Myocyte (in vitro differentiated cells): ENCODE results near the gene PLXNA2. TPM values are rescaled to one million over a fixed set of nuclear protein-coding genes. Genes with fewer than 3 reads are reported as not detected.
A peak's percentile ranks its signal among the peaks of the same experiment; 100 is the strongest.

Experiments used
- DNase-seq: peaks from one replicate; pipeline ENCODE4 v3.0.0-alpha.2; 2012; ENCODE audit warnings: low read depth
- total RNA-seq: library from RNA; depleted of rRNA; stranded (reverse); fragments of >200 nt; gene quantifications from 2 replicates; pipeline ENCODE4 v1.2.3, GENCODE V29; 2014

The PLXNA2 gene
- total RNA-seq, 1 donor from 2014 or later: 8.6 TPM

GRCh38 chr1:207984831-207985572, 259.2 kb downstream of the PLXNA2 start:
- DNase-seq: no peak

GRCh38 chr1:207983044-207983635, 261.0 kb downstream of the PLXNA2 start:
- DNase-seq: no peak

DNA sequence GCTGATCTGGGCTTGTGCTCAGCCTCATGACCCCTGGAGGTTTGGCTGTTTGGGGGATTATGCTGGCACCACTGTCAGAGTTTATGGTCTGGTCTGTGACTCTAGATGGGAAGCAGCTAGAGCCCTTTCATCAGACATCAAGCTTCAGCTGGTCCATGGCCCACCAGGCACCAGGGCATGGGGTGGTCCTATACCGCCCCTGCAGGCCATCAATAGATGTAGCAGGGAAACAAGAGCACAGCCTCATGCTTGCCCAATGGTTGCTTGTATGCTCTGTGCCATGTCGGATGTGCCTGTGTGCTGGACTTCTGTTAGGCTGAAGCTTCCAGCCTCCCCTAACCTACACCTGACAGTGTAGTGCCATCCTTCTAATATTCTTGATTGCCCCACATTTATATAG, 262.2 kb downstream of the PLXNA2 start:
- DNase-seq: peak; percentile 13

- no peak for DNase-seq
Measured at GRCh38 chr1:207978441-207978840, 265.7 kb downstream of the PLXNA2 start.

GRCh38 chr1:207977876-207978275, 266.3 kb downstream of the PLXNA2 start:
- no peak for DNase-seq

DNA sequence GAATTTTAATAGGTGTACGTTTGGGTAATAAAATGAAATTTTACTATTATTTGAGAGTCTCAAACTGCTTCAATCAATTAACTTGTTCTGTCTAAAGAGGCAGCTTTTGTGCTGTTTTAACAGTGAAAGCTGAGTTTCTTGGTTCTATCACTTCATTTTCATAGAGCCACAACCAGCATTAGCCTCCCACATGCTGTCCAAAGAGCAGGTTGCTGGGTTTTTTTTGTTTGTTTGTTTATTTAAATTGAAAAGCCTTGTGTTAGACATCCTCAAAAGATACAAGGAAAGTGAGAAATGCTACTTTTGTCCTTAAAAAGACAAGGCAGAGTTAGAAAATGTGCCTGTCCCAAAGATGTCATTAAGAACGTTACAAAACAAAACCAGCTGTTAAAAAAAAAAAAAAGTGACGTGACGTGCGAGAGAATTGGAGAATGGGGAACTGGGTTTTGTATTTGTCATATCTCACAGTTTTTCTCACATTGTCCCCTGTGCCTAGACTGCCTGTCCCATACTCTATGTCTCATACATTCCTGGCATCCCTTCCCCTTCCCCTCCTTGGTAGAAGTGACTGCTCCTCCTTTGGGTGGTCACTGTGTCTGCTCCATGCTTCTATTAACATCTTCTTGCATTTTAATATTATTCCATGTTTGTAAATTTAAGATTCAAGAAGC, 270.2 kb downstream of the PLXNA2 start:
- no peak for DNase-seq

- peak; percentile 11 for DNase-seq
Measured at GRCh38 chr1:207972337-207972736, 271.8 kb downstream of the PLXNA2 start.
